GM20431 (cell line): ENCODE data around the gene PDZRN3.

Source experiments
- in situ Hi-C: fragments of 300-500 bp; cut with MseI, MboI; formaldehyde crosslinking; loops from one replicate; pipeline ENCODE4 v1.15.0; 2020; ENCODE audit warnings: low sequenced_read_pairs; ENCODE audit not compliant: unreplicated experiment

PDZRN3 gene

GRCh38 chr3:73502609-73503583, 121.8 kb downstream of the PDZRN3 start:
- in situ Hi-C loops: no loop called here

- in situ Hi-C loops: no loop called here
These were observed 124.4 kb downstream of the PDZRN3 start for GRCh38 chr3:73500321-73500720.

- in situ Hi-C loops: loop anchor here (10.0 kb wide), 1 partner anchor 395 kb away; no protein-coding TSS in a partner anchor
These were observed 125.0 kb downstream of the PDZRN3 start for GRCh38 chr3:73499787-73500186.

GRCh38 chr3:73498764-73499622, 125.7 kb downstream of the PDZRN3 start:
- in situ Hi-C loops: loop anchor here (10.0 kb wide), 1 partner anchor 394 kb away; no protein-coding TSS in a partner anchor

- in situ Hi-C loops: loop anchor here (10.0 kb wide), 1 partner anchor 393 kb away; no protein-coding TSS in a partner anchor
These were observed 126.9 kb downstream of the PDZRN3 start for GRCh38 chr3:73497646-73498406.

- in situ Hi-C loops: loop anchor here (10.0 kb wide), 1 partner anchor 389 kb away; no protein-coding TSS in a partner anchor
These were observed 131.0 kb downstream of the PDZRN3 start for GRCh38 chr3:73493543-73494308.

- in situ Hi-C loops: loop anchor here (10.0 kb wide), 1 partner anchor 387 kb away; no protein-coding TSS in a partner anchor
These were observed 132.6 kb downstream of the PDZRN3 start for GRCh38 chr3:73492186-73492585.

- in situ Hi-C loops: loop anchor here (10.0 kb wide), 1 partner anchor 386 kb away; no protein-coding TSS in a partner anchor
These were observed 133.5 kb downstream of the PDZRN3 start for GRCh38 chr3:73491287-73491662.

GRCh38 chr3:73490453-73491286, 134.1 kb downstream of the PDZRN3 start:
- in situ Hi-C loops: loop anchor here (10.0 kb wide), 1 partner anchor 386 kb away; no protein-coding TSS in a partner anchor

- in situ Hi-C loops: no loop called here
These were observed 138.8 kb downstream of the PDZRN3 start for GRCh38 chr3:73485877-73486330.

- in situ Hi-C loops: no loop called here
These were observed 140.0 kb downstream of the PDZRN3 start for GRCh38 chr3:73484656-73485248.

- in situ Hi-C loops: no loop called here
These were observed 142.9 kb downstream of the PDZRN3 start for GRCh38 chr3:73481888-73482287.

GRCh38 chr3:73480187-73480672, 144.5 kb downstream of the PDZRN3 start:
- in situ Hi-C loops: no loop called here

GRCh38 chr3:73479325-73479724, 145.4 kb downstream of the PDZRN3 start:
- in situ Hi-C loops: no loop called here

- in situ Hi-C loops: no loop called here
These were observed 145.9 kb downstream of the PDZRN3 start for GRCh38 chr3:73478858-73479257.

GRCh38 chr3:73475717-73476116, 149.0 kb downstream of the PDZRN3 start:
- in situ Hi-C loops: no loop called here

- in situ Hi-C loops: no loop called here
These were observed 149.6 kb downstream of the PDZRN3 start for GRCh38 chr3:73475175-73475574.
